OCI-LY3 (cell line): ENCODE data around the gene AUTS2.

Source experiments
- CTCF ChIP-seq: fragments of 200-600, 300-600 bp; sonication (generic); IDR thresholded peaks from 2 replicates; pipeline ENCODE4 v1.5.1; 2014; ENCODE audit warnings: antibody characterized with exemption, low read length, low read depth
- EZH2phosphoT487 ChIP-seq: fragments of 200-600 bp; shearing (Covaris generic); IDR thresholded peaks from 2 replicates; pipeline ENCODE4 v1.6.1; 2018; ENCODE audit warnings: antibody characterized with exemption, mixed run types, low read depth

GRCh38 chr7:70505886-70506285 is 907.6 kb downstream of the AUTS2 start:
- no peak for TF ChIP-seq CTCF
- no peak for TF ChIP-seq EZH2phosphoT487
